Measurements from ENCODE around the gene PKN2.

The PKN2 gene

DNA sequence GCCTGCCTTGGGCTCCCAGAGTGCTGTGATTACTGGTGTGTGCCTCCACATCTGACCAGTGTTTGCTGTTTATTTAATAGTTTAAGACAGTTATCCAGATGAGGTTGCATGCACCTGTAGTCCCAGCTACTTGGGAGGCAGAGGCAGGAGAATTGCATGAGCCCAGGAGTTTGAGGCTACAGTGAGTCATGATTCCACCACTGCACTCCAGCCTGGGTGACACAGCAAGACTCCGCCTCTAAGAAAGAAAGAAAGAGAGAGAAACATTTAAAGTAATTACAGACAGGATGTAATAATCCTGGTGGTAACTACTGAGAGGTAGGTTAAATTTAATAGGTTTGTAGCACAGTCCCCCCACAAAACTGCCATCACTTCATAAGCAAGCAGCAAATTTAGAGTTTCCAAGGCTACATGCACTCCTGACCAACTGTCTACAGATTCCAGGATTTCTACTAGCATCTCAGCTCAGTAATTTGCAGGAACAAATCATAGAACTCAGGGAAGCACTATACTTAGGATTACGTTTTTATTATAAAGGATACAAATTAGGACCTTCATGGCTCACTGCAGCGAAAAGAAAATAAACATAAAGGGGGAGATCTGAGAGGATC, 89.6 kb downstream of the PKN2 start:
- H3K79me2 ChIP-seq (ENCODE audit: insufficient read depth, low read length) = 0 out of 2 replicates have a peak, but pooled peaks cover 7% of the 10 kb centered on the region
- peaks cover 15% of the 10 kb centered on the region for H3K4me1 ChIP-seq (ENCODE audit: insufficient read depth, low read length, poor library complexity, severe bottlenecking)
- 0 out of 2 replicates have a peak, but pooled peaks cover 4% of the 10 kb centered on the region for H3F3A ChIP-seq (ENCODE audit: low read depth)
- H2AFZ ChIP-seq (ENCODE audit: low read length) = no peak overlapping the region
- no peaks in the 10 kb centered on the region for H4K20me1 ChIP-seq (ENCODE audit: insufficient read depth, low read length, poor library complexity, severe bottlenecking)
- H3K9ac ChIP-seq (ENCODE audit: low read depth, low read length, poor library complexity, severe bottlenecking) = no peak overlapping the region
- TF ChIP-seq, protein P1, sequence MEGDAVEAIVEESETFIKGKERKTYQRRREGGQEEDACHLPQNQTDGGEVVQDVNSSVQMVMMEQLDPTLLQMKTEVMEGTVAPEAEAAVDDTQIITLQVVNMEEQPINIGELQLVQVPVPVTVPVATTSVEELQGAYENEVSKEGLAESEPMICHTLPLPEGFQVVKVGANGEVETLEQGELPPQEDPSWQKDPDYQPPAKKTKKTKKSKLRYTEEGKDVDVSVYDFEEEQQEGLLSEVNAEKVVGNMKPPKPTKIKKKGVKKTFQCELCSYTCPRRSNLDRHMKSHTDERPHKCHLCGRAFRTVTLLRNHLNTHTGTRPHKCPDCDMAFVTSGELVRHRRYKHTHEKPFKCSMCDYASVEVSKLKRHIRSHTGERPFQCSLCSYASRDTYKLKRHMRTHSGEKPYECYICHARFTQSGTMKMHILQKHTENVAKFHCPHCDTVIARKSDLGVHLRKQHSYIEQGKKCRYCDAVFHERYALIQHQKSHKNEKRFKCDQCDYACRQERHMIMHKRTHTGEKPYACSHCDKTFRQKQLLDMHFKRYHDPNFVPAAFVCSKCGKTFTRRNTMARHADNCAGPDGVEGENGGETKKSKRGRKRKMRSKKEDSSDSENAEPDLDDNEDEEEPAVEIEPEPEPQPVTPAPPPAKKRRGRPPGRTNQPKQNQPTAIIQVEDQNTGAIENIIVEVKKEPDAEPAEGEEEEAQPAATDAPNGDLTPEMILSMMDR (conservative IDR thresholded peaks at IDR 0.05; ENCODE audit: low read length) = no peak
- no peak for TF ChIP-seq EZH2phosphoT487 (IDR thresholded peaks at IDR 0.05; ENCODE audit: borderline replicate concordance)
- H3K4me3 ChIP-seq (ENCODE audit: low read length, poor library complexity, severe bottlenecking) = peak overlapping the region; percentile 9
- no peaks in the 10 kb centered on the region for H3K9me2 ChIP-seq (replicated peaks; ENCODE audit: low read depth, low read length)
- peak overlapping the region; percentile 49 for H3K4me2 ChIP-seq (ENCODE audit: low read depth, low read length, poor library complexity, severe bottlenecking)
- no peaks in the 10 kb centered on the region for H3K27me3 ChIP-seq (ENCODE audit: insufficient read depth, low read length, poor library complexity, severe bottlenecking)
- H3K36me3 ChIP-seq (ENCODE audit: insufficient read depth, low read length) = peaks cover 68% of the 10 kb centered on the region
- H3K9me3 ChIP-seq (ENCODE audit: insufficient read depth, low read depth, low read length) = no peaks in the 10 kb centered on the region

DNA sequence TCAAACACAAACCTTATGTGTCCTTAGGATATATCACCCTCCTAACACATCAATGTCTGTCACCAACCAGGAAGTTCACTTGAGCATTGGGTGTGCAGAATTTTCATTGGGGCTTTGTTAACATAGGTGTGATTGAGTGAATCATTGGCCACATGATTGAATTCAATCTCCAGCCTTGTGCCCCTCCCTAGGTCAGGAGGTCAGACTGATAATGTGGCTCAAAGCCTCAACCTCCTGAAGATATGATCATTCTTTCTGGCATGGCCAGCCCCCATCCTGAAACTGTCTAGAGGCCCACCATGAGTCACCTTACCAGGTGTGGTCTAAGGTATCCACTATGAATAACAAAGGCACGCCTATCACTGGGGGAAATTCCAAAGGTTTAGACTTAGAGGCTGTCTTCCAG, 90.1 kb downstream of the PKN2 start:
- Histone ChIP-seq H3K27me3 (ENCODE audit: insufficient read depth, low read length, poor library complexity, severe bottlenecking) (no peaks in the 10 kb centered on the region), H3K4me2 (ENCODE audit: low read depth, low read length, poor library complexity, severe bottlenecking) (peak overlapping the region; percentile 49), H3K36me3 (ENCODE audit: insufficient read depth, low read length) (peaks cover 63% of the 10 kb centered on the region), H3K9ac (ENCODE audit: low read depth, low read length, poor library complexity, severe bottlenecking) (no peak overlapping the region), H3K9me2 (replicated peaks; ENCODE audit: low read depth, low read length) (no peaks in the 10 kb centered on the region), H3K9me3 (ENCODE audit: insufficient read depth, low read depth, low read length) (no peaks in the 10 kb centered on the region), H3F3A (ENCODE audit: low read depth) (0 out of 2 replicates have a peak, but pooled peaks cover 4% of the 10 kb centered on the region), H3K79me2 (ENCODE audit: insufficient read depth, low read length) (0 out of 2 replicates have a peak, but pooled peaks cover 4% of the 10 kb centered on the region), H3K4me3 (ENCODE audit: low read length, poor library complexity, severe bottlenecking) (peak overlapping the region; percentile 9), H2AFZ (ENCODE audit: low read length) (no peak overlapping the region), H4K20me1 (ENCODE audit: insufficient read depth, low read length, poor library complexity, severe bottlenecking) (no peaks in the 10 kb centered on the region), H3K4me1 (ENCODE audit: insufficient read depth, low read length, poor library complexity, severe bottlenecking) (peaks cover 15% of the 10 kb centered on the region)
- TF ChIP-seq, protein P1 (conservative IDR thresholded peaks at IDR 0.05; ENCODE audit: low read length) = no peak
- no peak for TF ChIP-seq EZH2phosphoT487 (IDR thresholded peaks at IDR 0.05; ENCODE audit: borderline replicate concordance)

DNA sequence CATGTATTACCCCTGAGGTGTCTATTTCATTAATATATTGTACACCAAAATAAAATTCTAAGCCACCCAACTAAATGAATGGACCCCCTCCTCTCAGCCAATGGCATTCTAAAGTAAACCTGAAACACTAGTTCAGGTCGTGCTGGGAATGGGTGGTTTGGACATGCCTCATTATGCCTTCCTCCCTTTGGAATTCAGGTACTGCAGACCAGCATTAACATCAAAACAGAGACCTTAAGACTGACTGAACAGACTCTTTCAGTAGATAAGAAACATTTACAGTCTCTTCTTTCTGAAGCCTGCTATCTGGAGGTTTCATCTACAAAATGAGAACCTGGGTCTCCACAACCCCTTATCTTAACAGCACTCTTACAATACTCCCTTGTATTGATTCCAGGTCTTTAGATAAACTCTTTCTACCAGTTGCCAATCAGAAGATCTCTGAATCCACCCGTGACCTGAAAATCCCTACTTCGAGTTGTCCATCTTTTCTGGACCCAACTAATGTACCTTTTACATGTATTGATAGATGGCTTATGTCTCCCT, 93.6 kb downstream of the PKN2 start:
- Histone ChIP-seq H3K4me3 (ENCODE audit: low read length, poor library complexity, severe bottlenecking) (no peak overlapping the region), H3K27me3 (ENCODE audit: insufficient read depth, low read length, poor library complexity, severe bottlenecking) (no peaks in the 10 kb centered on the region), H3K9me2 (replicated peaks; ENCODE audit: low read depth, low read length) (no peaks in the 10 kb centered on the region), H3K79me2 (ENCODE audit: insufficient read depth, low read length) (no peaks in the 10 kb centered on the region), H3F3A (ENCODE audit: low read depth) (0 out of 2 replicates have a peak, but pooled peaks cover 4% of the 10 kb centered on the region), H2AFZ (ENCODE audit: low read length) (no peak overlapping the region), H3K4me2 (ENCODE audit: low read depth, low read length, poor library complexity, severe bottlenecking) (no peak overlapping the region), H3K4me1 (ENCODE audit: insufficient read depth, low read length, poor library complexity, severe bottlenecking) (peaks cover 15% of the 10 kb centered on the region), H3K9ac (ENCODE audit: low read depth, low read length, poor library complexity, severe bottlenecking) (no peak overlapping the region), H3K9me3 (ENCODE audit: insufficient read depth, low read depth, low read length) (no peaks in the 10 kb centered on the region), H4K20me1 (ENCODE audit: insufficient read depth, low read length, poor library complexity, severe bottlenecking) (no peaks in the 10 kb centered on the region), H3K36me3 (ENCODE audit: insufficient read depth, low read length) (peaks cover 56% of the 10 kb centered on the region)
- no peak for TF ChIP-seq EZH2phosphoT487 (IDR thresholded peaks at IDR 0.05; ENCODE audit: borderline replicate concordance)
- TF ChIP-seq, protein P1 (conservative IDR thresholded peaks at IDR 0.05; ENCODE audit: low read length) = no peak
